ENCODE measurements around the gene GCNT1. TPM values are rescaled to one million over a fixed set of nuclear protein-coding genes. Genes with fewer than 3 reads are reported as not detected.
"Not testable (repeated sequence)": the region's sequence is repeated elsewhere in the genome, so short reads cannot be mapped to it uniquely, and the experiment has no call there.

Gene GCNT1
- total RNA-seq, 8 experiments from 2014 or later: 0.60 to 2.7 (median 1.3) TPM

DNA sequence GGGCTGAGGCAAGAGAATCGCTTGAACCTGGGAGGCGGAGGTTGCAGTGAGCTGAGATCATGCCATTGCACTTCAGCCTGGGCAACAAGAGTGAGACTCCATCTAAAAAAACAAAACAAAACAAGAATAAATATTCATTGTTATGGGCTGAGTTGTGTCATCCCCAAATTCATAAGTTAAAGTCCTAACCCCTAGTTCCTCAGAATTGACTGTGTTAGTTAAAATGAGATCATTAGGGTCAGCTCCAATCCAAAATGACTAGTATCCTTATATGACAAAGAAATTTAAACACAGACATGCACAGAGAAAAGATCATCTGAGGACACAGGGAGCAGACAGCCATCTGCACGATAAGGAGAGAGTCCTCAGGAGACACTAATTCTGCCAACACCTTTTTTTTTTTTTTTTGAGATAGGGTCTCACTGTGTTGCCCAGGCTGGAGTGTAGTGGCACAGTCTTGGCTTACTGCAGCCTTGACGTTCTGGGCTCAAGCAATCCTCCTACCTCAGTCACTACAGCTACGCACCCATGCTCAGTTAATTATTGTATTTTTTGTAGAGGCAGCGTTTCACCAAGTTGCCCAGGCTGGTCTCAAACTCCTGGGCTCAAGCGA lies 32.1 kb upstream of the GCNT1 start:
- H3K4me1 ChIP-seq (replicated peaks in 1 of 2): no peaks in the 10 kb centered on the region
- no peak overlapping the region for H3K27ac ChIP-seq
- 76 to 100% (median 95%) methylated on average over 1 to 7 of the region's 7 CpGs; no CpG with 5 or more reads in 2 of the 10 experiments for WGBS, 10 experiments
- ATAC-seq (replicated peaks in 6 of 8): no peak
- in situ Hi-C loops (cut with MboI; ENCODE audit: low pct_unique_long_range_greater_than_20kb in 2 of 9, low sequenced_read_pairs in 9 of 9, unreplicated experiment in 9 of 9): loop anchor here in 6 of 9 experiments (25.0 kb wide), 3 partner anchors 210 to 285 kb away; no protein-coding TSS in a partner anchor
- no peak overlapping the region for H3K4me3 ChIP-seq

DNA sequence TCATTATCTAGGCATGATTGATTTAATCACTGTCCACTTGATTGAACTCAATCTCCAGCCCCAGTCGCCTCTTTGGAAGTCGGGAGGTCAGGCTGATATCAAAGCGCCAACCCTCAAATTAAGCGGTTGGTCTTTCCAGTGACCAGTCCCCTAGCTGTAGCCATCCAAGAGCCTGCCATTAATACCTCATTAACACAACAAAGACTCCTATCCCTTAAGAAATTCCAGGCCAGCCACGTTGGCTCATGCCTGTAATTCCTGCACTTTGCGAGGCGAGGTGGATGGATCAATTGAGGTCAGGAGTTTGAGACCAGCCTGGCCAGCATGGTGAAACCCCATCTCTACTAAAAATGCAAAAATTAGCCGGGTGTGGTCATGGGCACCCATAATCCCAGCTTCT lies 27.4 kb upstream of the GCNT1 start:
- in situ Hi-C loops (cut with MboI; ENCODE audit: low pct_unique_long_range_greater_than_20kb in 2 of 9, low sequenced_read_pairs in 9 of 9, unreplicated experiment in 9 of 9): loop anchor here in 6 of 9 experiments (25.0 kb wide), 3 partner anchors 206 to 281 kb away; no protein-coding TSS in a partner anchor
- no peaks in the 10 kb centered on the region for H3K4me1 ChIP-seq (replicated peaks in 1 of 2)
- 53 to 100% (median 83%) methylated on average over 2 to 7 of the region's 8 CpGs; no CpG with 5 or more reads in 3 of the 10 experiments for WGBS, 10 experiments
- no peak for ATAC-seq (replicated peaks in 6 of 8)
- no peak overlapping the region for H3K27ac ChIP-seq
- no peak overlapping the region for H3K4me3 ChIP-seq

DNA sequence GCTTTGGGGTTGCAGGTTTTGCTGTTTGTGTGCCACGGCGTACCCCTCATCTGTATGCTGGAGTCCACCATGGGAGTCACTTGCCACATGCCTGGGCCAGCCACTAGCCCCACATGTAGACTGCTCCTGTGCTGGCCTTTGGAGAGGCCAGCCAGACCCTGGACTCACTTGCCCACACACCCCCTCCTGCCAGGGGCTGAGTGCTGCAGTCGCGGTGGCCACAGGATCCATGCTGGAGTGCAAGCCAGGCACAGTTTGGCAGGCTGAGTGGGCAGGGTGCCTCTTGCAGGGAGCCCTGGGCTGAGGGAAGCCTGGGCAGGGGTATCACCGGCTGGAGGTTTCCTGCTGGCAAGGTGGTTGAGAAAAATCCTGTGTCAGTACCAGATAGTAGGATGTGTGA lies 25.6 kb upstream of the GCNT1 start:
- ATAC-seq (replicated peaks in 6 of 8): no peak
- in situ Hi-C loops (cut with MboI; ENCODE audit: low pct_unique_long_range_greater_than_20kb in 2 of 9, low sequenced_read_pairs in 9 of 9, unreplicated experiment in 9 of 9): loop anchor here in 6 of 9 experiments (25.0 kb wide), 3 partner anchors 204 to 279 kb away; no protein-coding TSS in a partner anchor
- H3K4me1 ChIP-seq (replicated peaks in 1 of 2): no peaks in the 10 kb centered on the region
- H3K27ac ChIP-seq: no peak overlapping the region
- WGBS, 10 experiments: 85 to 100% (median 94%) methylated on average over 2 to 3 of the region's 5 CpGs; no CpG with 5 or more reads in 7 of the 10 experiments
- no peak overlapping the region for H3K4me3 ChIP-seq

DNA sequence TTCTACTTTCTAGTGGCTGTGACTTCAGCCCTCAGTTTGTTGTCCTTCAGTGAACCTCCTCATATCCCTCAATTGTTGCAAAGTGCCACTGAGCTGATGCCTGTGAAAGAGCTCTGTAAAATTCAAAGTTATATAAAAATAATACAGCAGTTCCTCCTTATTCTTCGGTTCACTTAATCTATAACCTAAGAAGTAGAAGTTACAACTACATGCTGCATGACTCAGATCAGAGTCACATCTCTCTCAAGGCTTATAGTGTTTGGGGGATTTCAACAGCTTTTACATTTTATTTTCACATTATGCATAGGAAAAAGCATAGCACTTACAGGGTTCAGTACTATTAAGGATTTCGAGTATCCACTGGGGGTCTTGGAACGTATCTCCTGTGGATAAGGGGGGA lies 25.1 kb upstream of the GCNT1 start:
- no peak for ATAC-seq (replicated peaks in 6 of 8)
- 0 to 100% (median 80%) methylated on average over 1 to 3 of the region's 3 CpGs; no CpG with 5 or more reads in 3 of the 10 experiments for whole genome bisulfite sequencing, 10 experiments
- in situ Hi-C loops (cut with MboI; ENCODE audit: low pct_unique_long_range_greater_than_20kb in 2 of 9, low sequenced_read_pairs in 9 of 9, unreplicated experiment in 9 of 9): loop anchor here in 6 of 9 experiments (25.0 kb wide), 3 partner anchors 203 to 278 kb away; no protein-coding TSS in a partner anchor
- no peaks in the 10 kb centered on the region for H3K4me1 ChIP-seq (replicated peaks in 1 of 2)
- no peak overlapping the region for H3K27ac ChIP-seq
- H3K4me3 ChIP-seq: no peak overlapping the region

DNA sequence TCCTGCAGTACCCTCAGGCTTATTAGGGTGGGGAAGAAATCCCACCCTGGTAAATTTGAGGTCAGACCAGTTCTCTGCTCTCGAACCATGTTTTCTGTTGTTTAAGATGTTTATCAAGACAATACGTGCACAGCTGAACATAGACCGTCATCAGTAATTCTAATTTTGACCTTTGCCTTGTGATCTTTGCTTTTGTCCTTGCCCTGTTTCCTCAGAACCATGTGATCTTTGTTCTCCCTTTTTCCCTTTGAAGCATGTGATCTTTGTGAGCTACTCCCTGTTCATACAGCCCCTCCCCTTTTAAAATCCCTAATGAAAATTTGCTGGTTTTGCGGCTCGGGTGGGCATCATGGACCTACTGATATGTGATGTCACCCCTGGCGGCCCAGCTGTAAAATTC lies 24.1 kb upstream of the GCNT1 start:
- WGBS, 10 experiments: 67 to 100% (median 89%) methylated on average over 1 to 6 of the region's 6 CpGs
- not testable (repeated sequence) for H3K4me3 ChIP-seq; H3K4me1 ChIP-seq (replicated peaks in 1 of 2); ATAC-seq (replicated peaks in 6 of 8); H3K27ac ChIP-seq
- in situ Hi-C loops (cut with MboI; ENCODE audit: low pct_unique_long_range_greater_than_20kb in 2 of 9, low sequenced_read_pairs in 9 of 9, unreplicated experiment in 9 of 9): loop anchor here in 6 of 9 experiments (25.0 kb wide), 3 partner anchors 202 to 277 kb away; no protein-coding TSS in a partner anchor

DNA sequence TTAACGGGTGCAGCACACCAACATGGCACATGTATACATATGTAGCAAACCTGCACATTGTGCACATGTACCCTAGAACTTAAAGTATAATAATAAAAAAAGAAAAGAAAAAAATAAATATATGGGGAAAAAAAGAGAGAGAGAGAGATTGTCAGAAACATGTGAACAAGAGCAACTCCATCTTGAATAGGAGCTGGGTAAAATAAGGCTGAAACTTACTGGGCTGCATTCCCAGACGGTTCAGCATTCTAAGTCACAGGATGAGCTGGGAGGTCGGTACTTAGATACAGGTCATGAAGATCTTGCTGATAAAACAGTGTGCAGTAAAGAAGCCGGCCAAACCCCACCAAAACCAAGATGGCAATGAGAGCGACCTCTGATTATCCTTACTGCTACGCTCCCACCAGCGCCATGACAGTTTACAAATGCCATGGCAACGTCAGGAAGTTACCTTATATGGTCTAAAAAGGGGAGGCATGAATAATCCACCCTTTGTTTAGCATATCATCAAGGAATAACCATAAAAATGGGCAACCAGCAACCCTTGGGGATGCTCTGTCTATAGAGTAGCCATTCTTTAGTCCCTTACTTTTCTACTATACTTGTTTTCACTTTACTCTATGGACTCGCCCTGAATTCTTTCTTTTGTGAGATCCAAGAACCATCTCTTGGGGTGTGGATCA lies 21.8 kb upstream of the GCNT1 start:
- not testable (repeated sequence) for ATAC-seq (replicated peaks in 6 of 8); H3K4me3 ChIP-seq; H3K27ac ChIP-seq; H3K4me1 ChIP-seq (replicated peaks in 1 of 2)
- WGBS, 10 experiments: 72 to 100% (median 83%) methylated on average over 1 to 9 of the region's 9 CpGs; no CpG with 5 or more reads in 2 of the 10 experiments
- in situ Hi-C loops (cut with MboI; ENCODE audit: low pct_unique_long_range_greater_than_20kb in 2 of 9, low sequenced_read_pairs in 9 of 9, unreplicated experiment in 9 of 9): loop anchor here in 6 of 9 experiments (25.0 kb wide), 3 partner anchors 200 to 275 kb away; no protein-coding TSS in a partner anchor

DNA sequence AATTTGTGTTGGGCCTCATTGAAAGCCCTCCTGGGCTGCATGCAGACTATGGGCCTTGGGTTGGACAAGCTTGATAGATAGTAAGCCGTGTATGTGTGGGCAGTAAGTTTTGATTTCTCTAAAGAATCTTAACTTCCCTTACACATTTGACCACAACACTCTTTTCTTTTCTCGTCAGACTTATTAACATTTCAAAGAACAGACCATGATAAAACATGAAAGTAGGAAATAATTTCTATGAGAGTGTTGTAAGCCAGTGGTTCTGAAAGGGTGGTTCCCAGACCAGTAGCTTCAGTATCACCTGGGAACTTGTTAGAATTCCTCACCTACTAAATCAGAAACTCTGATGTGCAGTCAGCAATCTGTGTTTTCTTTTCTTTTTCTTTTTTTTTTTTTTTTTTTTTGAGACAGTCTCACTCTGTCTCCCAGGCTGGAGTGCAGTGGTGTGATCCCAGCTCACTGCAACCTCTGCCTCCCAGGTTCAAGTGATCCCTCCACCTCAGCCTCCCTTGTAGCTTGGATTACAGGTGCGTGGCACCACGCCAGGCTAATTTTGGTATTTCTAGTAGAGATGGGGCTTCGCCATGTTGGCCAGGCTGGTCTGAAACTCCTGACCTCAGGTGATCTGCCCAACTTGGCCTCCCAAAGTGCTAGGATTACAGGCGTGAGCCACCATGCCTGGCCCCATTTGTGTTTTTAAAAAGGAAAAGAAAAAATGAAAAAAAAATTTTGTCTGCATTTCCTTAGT lies 20.0 kb upstream of the GCNT1 start:
- H3K27ac ChIP-seq: no peak overlapping the region
- in situ Hi-C loops (cut with MboI; ENCODE audit: low pct_unique_long_range_greater_than_20kb in 2 of 9, low sequenced_read_pairs in 9 of 9, unreplicated experiment in 9 of 9): loop anchor here in 6 of 9 experiments (25.0 kb wide), 3 partner anchors 198 to 273 kb away; no protein-coding TSS in a partner anchor
- H3K4me3 ChIP-seq: no peak overlapping the region
- ATAC-seq (replicated peaks in 6 of 8): no peak
- WGBS, 10 experiments: 40 to 91% (median 77%) methylated on average over 1 to 6 of the region's 6 CpGs
- no peaks in the 10 kb centered on the region for H3K4me1 ChIP-seq (replicated peaks in 1 of 2)

DNA sequence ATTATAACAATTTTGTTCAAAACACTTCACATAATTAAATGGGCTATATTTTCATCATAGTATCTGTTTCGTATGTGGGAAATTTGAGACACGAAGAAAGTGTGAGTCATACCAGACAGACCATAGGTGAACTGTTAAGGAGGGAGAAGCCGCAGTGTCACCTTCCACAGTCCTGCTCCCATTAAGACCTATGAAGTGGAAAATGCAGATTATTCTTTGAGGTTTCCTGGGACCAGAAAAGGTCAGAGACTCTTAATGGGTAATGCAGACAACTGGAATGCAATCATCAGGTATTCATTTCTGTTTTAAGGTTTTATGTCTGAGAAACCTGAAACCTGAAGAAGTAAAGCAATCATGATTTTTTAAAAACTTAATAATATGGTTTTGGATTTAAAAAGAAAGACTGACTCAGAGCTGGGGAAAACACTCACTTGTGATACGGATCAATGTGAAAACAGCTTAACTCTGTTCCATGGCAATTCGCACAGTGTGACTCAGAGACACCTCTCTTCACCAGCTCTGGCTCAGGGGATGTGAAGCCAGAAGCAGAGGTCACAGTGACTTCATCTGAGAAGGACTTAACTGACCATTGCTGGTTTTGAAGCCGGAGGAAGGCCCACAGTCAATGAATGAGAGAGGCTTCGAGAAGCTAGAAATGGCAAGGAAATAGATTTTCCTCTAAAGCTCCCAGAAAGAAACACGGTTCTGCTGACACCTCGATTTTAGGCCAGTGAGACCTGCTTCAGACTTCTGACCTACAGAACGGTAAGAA lies 17.2 kb upstream of the GCNT1 start:
- ATAC-seq (replicated peaks in 6 of 8): peak in 3 of 8 experiments; percentile 44 to 64 (median 62)
- Histone ChIP-seq H3K4me1 (replicated peaks in 1 of 2) (no peaks in the 10 kb centered on the region), H3K4me3 (no peak overlapping the region), H3K27ac (no peak overlapping the region)
- in situ Hi-C loops (cut with MboI; ENCODE audit: low pct_unique_long_range_greater_than_20kb in 2 of 9, low sequenced_read_pairs in 9 of 9, unreplicated experiment in 9 of 9): loop anchor here in 6 of 9 experiments (10.0 to 25.0 kb wide), 4 partner anchors 196 to 271 kb away; no protein-coding TSS in a partner anchor
- WGBS, 10 experiments: 48 to 100% (median 87%) methylated on average over 4 to 10 of the region's 10 CpGs

DNA sequence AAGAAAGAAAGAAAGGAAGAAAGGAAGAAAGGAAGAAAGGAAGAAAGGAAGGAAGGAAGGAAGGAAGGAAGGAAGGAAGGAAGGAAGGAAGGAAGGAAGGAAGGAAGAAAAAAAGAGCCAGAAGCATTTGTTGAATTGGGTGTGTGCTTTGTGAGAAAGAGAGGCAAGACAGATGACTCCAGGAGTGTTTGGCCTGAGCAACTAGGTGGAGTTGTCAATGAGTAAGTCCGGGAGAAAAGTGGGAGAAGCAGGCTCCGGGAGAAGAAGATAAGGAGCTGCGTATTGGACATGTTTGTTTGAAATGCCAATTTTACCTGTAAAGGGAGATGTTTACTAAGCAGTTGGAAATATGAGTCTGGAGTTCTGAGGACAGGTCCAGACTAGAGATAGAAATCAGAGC lies 15.1 kb upstream of the GCNT1 start:
- in situ Hi-C loops (cut with MboI; ENCODE audit: low pct_unique_long_range_greater_than_20kb in 2 of 9, low sequenced_read_pairs in 9 of 9, unreplicated experiment in 9 of 9): loop anchor here in 6 of 9 experiments (10.0 to 25.0 kb wide), 4 partner anchors 193 to 268 kb away; no protein-coding TSS in a partner anchor
- no peak overlapping the region for H3K27ac ChIP-seq
- no peak for ATAC-seq (replicated peaks in 6 of 8)
- H3K4me1 ChIP-seq (replicated peaks in 1 of 2): no peaks in the 10 kb centered on the region
- 67 to 100% (median 84%) methylated on average over 1 to 3 of the region's 3 CpGs; no CpG with 5 or more reads in 6 of the 10 experiments for whole genome bisulfite sequencing, 10 experiments
- no peak overlapping the region for H3K4me3 ChIP-seq

DNA sequence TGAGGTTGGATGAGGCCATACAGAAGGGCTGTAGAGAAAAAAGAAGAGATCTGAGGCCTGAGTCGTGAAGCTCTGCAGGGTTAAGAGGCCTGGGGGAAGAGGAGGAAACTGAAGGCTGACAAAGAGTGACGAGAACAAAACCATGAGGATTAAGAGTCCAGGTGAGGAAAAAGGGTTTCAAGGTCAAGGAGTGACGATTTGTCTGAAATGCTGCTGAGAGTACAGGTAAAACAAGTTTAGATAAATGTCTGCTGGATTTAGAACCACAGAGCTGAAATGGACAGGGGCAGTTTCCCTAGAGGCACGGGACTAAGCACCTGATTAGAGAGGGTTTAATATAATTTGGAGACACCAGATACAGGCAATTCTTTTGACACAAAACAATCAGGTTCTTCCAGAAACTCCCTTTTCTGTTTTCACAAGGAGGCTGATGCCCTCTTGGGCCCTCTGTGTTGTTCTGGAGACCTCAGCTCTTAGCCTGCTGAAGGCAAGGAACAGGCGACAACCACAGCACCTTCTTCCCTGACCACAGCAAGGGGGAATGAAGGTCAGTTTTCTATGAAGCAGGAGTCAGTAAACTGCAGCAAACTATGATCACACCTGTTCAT lies 14.6 kb upstream of the GCNT1 start:
- no peak for ATAC-seq (replicated peaks in 6 of 8)
- in situ Hi-C loops (cut with MboI; ENCODE audit: low pct_unique_long_range_greater_than_20kb in 2 of 9, low sequenced_read_pairs in 9 of 9, unreplicated experiment in 9 of 9): loop anchor here in 6 of 9 experiments (10.0 to 25.0 kb wide), 4 partner anchors 193 to 268 kb away; no protein-coding TSS in a partner anchor
- H3K4me3 ChIP-seq: no peak overlapping the region
- 56 to 100% (median 63%) methylated on average over 1 to 4 of the region's 5 CpGs; no CpG with 5 or more reads in 1 of the 10 experiments for WGBS, 10 experiments
- no peaks in the 10 kb centered on the region for H3K4me1 ChIP-seq (replicated peaks in 1 of 2)
- no peak overlapping the region for H3K27ac ChIP-seq

DNA sequence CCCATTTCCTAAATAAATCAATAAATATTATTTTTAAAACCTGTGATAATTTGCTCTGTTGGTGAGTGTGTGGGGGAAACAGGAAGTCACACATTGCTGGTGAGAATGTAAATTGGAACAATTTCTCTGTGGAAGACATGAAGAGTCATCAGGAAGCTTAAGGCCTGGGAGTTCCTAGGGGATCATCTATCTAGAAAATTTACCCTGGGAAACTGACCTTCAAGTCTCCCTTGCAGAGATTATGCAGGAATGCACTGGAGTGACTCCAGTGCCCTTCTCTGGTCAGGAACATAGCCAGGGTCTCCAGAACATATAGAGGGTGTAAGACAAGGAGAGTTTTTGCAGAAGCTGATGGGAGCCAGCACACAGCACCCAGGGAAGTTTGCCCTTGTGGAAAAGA lies 13.0 kb upstream of the GCNT1 start:
- H3K4me3 ChIP-seq: no peak overlapping the region
- no peak for ATAC-seq (replicated peaks in 6 of 8)
- in situ Hi-C loops (cut with MboI; ENCODE audit: low pct_unique_long_range_greater_than_20kb in 2 of 9, low sequenced_read_pairs in 9 of 9, unreplicated experiment in 9 of 9): loop anchor here in 7 of 9 experiments (5.0 to 25.0 kb wide), 5 partner anchors 191 to 266 kb away; no protein-coding TSS in a partner anchor
- H3K27ac ChIP-seq: no peak overlapping the region
- H3K4me1 ChIP-seq (replicated peaks in 1 of 2): no peaks in the 10 kb centered on the region

Measured in motor neuron (in vitro differentiated cells).